GM23338 (cell line): ENCODE results near the gene CZIB. TPM values are rescaled to one million over a fixed set of nuclear protein-coding genes. Genes with fewer than 3 reads are reported as not detected.

ENCODE experiments used
- ATAC-seq: fragments of 200-7000 bp; cut with Tn5 transposase; 3 replicates; pipeline ENCODE4 v1.9.1; 2020
- DNase-seq: peaks from one replicate; pipeline ENCODE4 v3.0.0-alpha.2; 2015; ENCODE audit warnings: low spot score
- H2AFZ ChIP-seq: fragments of 200-600 bp; sonication (generic); 2 replicates; pipeline ENCODE4 v1.8.0; 2016; ENCODE audit warnings: antibody characterized with exemption, mild to moderate bottlenecking, moderate library complexity
- H3F3A ChIP-seq: fragments of 200-600 bp; sonication (generic); replicated peaks from 2 replicates; pipeline ENCODE4 v1.8.0; 2017; ENCODE audit warnings: antibody characterized with exemption, mixed run types, low read depth
- H3K27ac ChIP-seq: fragments of 200-600 bp; sonication (generic); 2 replicates; pipeline ENCODE4 v1.6.1; 2016; ENCODE audit warnings: low read depth
- H3K27me3 ChIP-seq: fragments of 200-600 bp; sonication (generic); 2 replicates; pipeline ENCODE4 v1.8.0; 2016; ENCODE audit warnings: mild to moderate bottlenecking, mixed run types, moderate library complexity; ENCODE audit not compliant: insufficient read depth
- H3K36me3 ChIP-seq: fragments of 200-600 bp; sonication (generic); 2 replicates; pipeline ENCODE4 v1.8.0; 2016; ENCODE audit warnings: mild to moderate bottlenecking; ENCODE audit not compliant: insufficient read depth
- H3K4me1 ChIP-seq: fragments of 200-600 bp; sonication (generic); 2 replicates; pipeline ENCODE4 v1.8.0; 2016; ENCODE audit warnings: mild to moderate bottlenecking, moderate library complexity; ENCODE audit not compliant: insufficient read depth
- H3K4me2 ChIP-seq: fragments of 200-600 bp; sonication (generic); 2 replicates; pipeline ENCODE4 v1.7.1; 2017; ENCODE audit warnings: mixed run types
- H3K4me3 ChIP-seq: fragments of 200-600 bp; sonication (generic); 2 replicates; pipeline ENCODE4 v1.6.1; 2016; ENCODE audit warnings: mixed run types
- H3K79me2 ChIP-seq: fragments of 200-600 bp; sonication (generic); replicated peaks from 2 replicates; pipeline ENCODE4 v1.8.0; 2017; ENCODE audit warnings: mild to moderate bottlenecking; ENCODE audit not compliant: insufficient read depth
- H3K9me2 ChIP-seq: fragments of 200-600 bp; sonication (generic); 2 replicates; pipeline ENCODE4 v1.8.0; 2017; ENCODE audit not compliant: insufficient read depth
- H4K20me1 ChIP-seq: fragments of 200-600 bp; sonication (generic); replicated peaks from 2 replicates; pipeline ENCODE4 v1.8.0; 2017; ENCODE audit warnings: mild to moderate bottlenecking; ENCODE audit not compliant: insufficient read depth
- H3K27ac Mint-ChIP-seq: 2 replicates; pipeline ENCODE4 v1.8.0; 2020; ENCODE audit warnings: inconsistent platforms, mild to moderate bottlenecking, moderate library complexity, mixed read lengths
- H3K27me3 Mint-ChIP-seq: 3 replicates; pipeline ENCODE4 v1.8.0; 2022; ENCODE audit warnings: low read depth, mild to moderate bottlenecking, moderate library complexity, mixed read lengths, inconsistent platforms; ENCODE audit not compliant: insufficient read depth, poor library complexity
- H3K36me3 Mint-ChIP-seq: 3 replicates; pipeline ENCODE4 v1.8.0; 2021; ENCODE audit warnings: low read depth, mild to moderate bottlenecking, inconsistent platforms, moderate library complexity, mixed read lengths
- H3K4me1 Mint-ChIP-seq: 3 replicates; pipeline ENCODE4 v1.8.0; 2020; ENCODE audit warnings: mild to moderate bottlenecking, inconsistent platforms, mixed read lengths
- H3K4me3 Mint-ChIP-seq: 3 replicates; pipeline ENCODE4 v1.8.0; 2021; ENCODE audit warnings: moderate library complexity, mild to moderate bottlenecking, inconsistent platforms, mixed read lengths
- H3K9me3 Mint-ChIP-seq: 3 replicates; pipeline ENCODE4 v1.8.0; 2020; ENCODE audit warnings: moderate library complexity, mild to moderate bottlenecking, inconsistent platforms, mixed read lengths
- CREB1 ChIP-seq: fragments of 250-450 bp; sonication (Bioruptor Pico); IDR thresholded peaks from 2 replicates; pipeline ENCODE4 v1.5.0; 2020; ENCODE audit warnings: low read depth, mild to moderate bottlenecking, moderate library complexity
- EZH2phosphoT487 ChIP-seq: fragments of 200-600 bp; sonication (generic); IDR thresholded peaks from one replicate; pipeline ENCODE4 v1.8.1; 2018; ENCODE audit warnings: antibody characterized with exemption; ENCODE audit not compliant: unreplicated experiment
- NANOG ChIP-seq: IDR thresholded peaks from 2 replicates; pipeline ENCODE4 v1.6.1; 2016; ENCODE audit warnings: antibody characterized with exemption, borderline replicate concordance
- POLR2AphosphoS5 ChIP-seq: IDR thresholded peaks from 2 replicates; pipeline ENCODE4 v1.6.1; 2016; ENCODE audit warnings: antibody characterized with exemption, low read depth
- STAT1 ChIP-seq: IDR thresholded peaks from one replicate; pipeline ENCODE4 v1.6.1; 2016; ENCODE audit warnings: antibody characterized with exemption; ENCODE audit not compliant: unreplicated experiment
- ZNF331 ChIP-seq: fragments of 250-450 bp; sonication (Bioruptor Pico); IDR thresholded peaks from 2 replicates; pipeline ENCODE4 v1.5.0; 2020; ENCODE audit warnings: low read depth, mild to moderate bottlenecking, moderate library complexity
- polyA plus RNA-seq: library from polyadenylated mRNA; unstranded; fragments of >200 nt; fragmentation: Nextera tagmentation; extraction: Ambion mirVana; gene quantifications from 2 replicates; pipeline ENCODE4 v1.2.1, GENCODE V29; 2016
- total RNA-seq: library from RNA; depleted of rRNA; stranded (reverse); fragments of >200 nt; shearing (Covaris generic); gene quantifications from 2 replicates; pipeline ENCODE4 v1.2.3, GENCODE V29; 2014
- TF ChIP-seq, protein P1 (sequence below): fragments of 250-450 bp; sonication (Bioruptor Pico); IDR thresholded peaks from 2 replicates; pipeline ENCODE4 v1.5.0; 2020; ENCODE audit warnings: mild to moderate bottlenecking, moderate library complexity
- TF ChIP-seq, protein P2 (sequence below): IDR thresholded peaks from one replicate; pipeline ENCODE4 v1.6.1; 2018; ENCODE audit warnings: antibody characterized with exemption; ENCODE audit not compliant: unreplicated experiment

CZIB gene
- total and polyA plus RNA-seq, 2 experiments from 2014 or later = 59.8 to 84.1 TPM

DNA sequence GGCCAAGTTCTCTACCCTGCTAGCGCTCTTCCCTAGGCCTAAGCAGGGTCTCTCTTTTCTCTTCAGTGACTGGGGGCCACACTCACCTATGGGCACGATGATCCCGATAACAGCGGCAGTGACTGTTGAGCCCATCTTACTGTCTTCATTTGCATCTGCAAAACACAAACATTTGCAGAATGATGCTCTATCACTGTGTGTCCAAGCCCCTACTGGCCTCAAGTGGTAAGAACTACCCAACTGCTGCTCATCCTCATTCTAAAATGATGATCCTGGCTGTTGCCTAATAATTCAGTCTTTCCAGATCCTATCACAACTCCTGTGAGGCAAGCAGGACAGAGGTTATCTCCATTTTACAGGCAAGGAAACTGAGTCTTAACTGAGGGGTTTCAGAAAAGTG, 34.6 kb upstream of the CZIB start (continued):
- TF ChIP-seq ZNF331 (no peak), POLR2AphosphoS5 (no peak), NANOG (no peak), EZH2phosphoT487 (no peak)
- TF ChIP-seq, protein P1, sequence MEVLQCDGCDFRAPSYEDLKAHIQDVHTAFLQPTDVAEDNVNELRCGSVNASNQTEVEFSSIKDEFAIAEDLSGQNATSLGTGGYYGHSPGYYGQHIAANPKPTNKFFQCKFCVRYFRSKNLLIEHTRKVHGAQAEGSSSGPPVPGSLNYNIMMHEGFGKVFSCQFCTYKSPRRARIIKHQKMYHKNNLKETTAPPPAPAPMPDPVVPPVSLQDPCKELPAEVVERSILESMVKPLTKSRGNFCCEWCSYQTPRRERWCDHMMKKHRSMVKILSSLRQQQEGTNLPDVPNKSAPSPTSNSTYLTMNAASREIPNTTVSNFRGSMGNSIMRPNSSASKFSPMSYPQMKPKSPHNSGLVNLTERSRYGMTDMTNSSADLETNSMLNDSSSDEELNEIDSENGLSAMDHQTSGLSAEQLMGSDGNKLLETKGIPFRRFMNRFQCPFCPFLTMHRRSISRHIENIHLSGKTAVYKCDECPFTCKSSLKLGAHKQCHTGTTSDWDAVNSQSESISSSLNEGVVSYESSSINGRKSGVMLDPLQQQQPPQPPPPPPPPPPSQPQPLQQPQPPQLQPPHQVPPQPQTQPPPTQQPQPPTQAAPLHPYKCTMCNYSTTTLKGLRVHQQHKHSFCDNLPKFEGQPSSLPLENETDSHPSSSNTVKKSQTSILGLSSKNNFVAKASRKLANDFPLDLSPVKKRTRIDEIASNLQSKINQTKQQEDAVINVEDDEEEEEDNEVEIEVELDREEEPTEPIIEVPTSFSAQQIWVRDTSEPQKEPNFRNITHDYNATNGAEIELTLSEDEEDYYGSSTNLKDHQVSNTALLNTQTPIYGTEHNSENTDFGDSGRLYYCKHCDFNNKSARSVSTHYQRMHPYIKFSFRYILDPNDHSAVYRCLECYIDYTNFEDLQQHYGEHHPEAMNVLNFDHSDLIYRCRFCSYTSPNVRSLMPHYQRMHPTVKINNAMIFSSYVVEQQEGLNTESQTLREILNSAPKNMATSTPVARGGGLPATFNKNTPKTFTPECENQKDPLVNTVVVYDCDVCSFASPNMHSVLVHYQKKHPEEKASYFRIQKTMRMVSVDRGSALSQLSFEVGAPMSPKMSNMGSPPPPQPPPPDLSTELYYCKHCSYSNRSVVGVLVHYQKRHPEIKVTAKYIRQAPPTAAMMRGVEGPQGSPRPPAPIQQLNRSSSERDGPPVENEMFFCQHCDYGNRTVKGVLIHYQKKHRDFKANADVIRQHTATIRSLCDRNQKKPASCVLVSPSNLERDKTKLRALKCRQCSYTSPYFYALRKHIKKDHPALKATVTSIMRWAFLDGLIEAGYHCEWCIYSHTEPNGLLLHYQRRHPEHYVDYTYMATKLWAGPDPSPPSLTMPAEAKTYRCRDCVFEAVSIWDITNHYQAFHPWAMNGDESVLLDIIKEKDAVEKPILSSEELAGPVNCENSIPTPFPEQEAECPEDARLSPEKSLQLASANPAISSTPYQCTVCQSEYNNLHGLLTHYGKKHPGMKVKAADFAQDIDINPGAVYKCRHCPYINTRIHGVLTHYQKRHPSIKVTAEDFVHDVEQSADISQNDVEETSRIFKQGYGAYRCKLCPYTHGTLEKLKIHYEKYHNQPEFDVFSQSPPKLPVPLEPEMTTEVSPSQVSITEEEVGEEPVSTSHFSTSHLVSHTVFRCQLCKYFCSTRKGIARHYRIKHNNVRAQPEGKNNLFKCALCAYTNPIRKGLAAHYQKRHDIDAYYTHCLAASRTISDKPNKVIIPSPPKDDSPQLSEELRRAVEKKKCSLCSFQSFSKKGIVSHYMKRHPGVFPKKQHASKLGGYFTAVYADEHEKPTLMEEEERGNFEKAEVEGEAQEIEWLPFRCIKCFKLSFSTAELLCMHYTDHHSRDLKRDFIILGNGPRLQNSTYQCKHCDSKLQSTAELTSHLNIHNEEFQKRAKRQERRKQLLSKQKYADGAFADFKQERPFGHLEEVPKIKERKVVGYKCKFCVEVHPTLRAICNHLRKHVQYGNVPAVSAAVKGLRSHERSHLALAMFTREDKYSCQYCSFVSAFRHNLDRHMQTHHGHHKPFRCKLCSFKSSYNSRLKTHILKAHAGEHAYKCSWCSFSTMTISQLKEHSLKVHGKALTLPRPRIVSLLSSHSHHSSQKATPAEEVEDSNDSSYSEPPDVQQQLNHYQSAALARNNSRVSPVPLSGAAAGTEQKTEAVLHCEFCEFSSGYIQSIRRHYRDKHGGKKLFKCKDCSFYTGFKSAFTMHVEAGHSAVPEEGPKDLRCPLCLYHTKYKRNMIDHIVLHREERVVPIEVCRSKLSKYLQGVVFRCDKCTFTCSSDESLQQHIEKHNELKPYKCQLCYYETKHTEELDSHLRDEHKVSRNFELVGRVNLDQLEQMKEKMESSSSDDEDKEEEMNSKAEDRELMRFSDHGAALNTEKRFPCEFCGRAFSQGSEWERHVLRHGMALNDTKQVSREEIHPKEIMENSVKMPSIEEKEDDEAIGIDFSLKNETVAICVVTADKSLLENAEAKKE = no peak

DNA sequence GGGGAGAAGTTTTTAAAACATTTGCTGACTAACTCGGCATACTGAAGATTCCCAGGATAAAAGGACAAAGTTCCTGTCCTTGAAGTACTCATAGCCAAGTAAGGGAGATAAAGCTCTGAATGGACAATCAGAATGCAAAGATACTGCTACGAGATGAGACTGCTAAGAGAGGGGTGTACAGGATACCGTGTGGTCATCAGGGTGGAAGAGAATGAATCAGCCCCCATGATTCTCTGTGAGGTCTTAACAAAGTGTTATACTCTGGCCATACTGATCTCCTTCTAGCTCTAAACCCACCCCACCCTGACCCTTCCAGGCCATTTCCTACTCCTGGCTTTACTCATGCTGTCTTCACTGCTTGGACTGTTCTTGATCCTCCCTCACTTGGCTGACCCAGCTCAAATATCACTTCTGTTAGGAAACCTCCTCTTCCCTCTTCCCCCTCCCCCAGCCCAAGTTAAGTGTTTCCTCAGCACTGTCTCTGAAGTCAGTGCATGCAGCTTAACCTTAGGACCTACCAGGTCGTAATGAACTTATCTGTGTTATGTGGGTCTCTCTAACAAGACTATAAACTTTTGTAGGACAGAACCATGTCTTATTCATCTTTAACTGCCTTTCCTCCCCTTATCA, 33.7 kb upstream of the CZIB start:
- Histone ChIP-seq H3K4me1 (no peaks in the 10 kb centered on the region), H3K27me3 (no peaks in the 10 kb centered on the region), H3K27ac (no peak overlapping the region), H3K4me2 (no peak overlapping the region), H3F3A (peaks cover 3% of the 10 kb centered on the region), H3K9me2 (no peaks in the 10 kb centered on the region), H4K20me1 (peaks cover 23% of the 10 kb centered on the region), H2AFZ (no peak overlapping the region), H3K36me3 (peaks cover 78% of the 10 kb centered on the region), H3K4me3 (no peak overlapping the region), H3K79me2 (no peaks in the 10 kb centered on the region)
- Mint-ChIP-seq H3K4me3 (no peak overlapping the region), H3K9me3 (no peaks in the 10 kb centered on the region), H3K36me3 (peaks cover 92% of the 10 kb centered on the region), H3K27ac (no peak overlapping the region), H3K27me3 (peaks cover 11% of the 10 kb centered on the region), H3K4me1 (no peaks in the 10 kb centered on the region; the same call in 2 of the 3 replicates)
- DNase-seq (no peak), ATAC-seq (no peak)
- TF ChIP-seq STAT1 = no peak
- TF ChIP-seq CREB1 = no peak
- TF ChIP-seq EZH2phosphoT487 = no peak
- TF ChIP-seq, protein P2, sequence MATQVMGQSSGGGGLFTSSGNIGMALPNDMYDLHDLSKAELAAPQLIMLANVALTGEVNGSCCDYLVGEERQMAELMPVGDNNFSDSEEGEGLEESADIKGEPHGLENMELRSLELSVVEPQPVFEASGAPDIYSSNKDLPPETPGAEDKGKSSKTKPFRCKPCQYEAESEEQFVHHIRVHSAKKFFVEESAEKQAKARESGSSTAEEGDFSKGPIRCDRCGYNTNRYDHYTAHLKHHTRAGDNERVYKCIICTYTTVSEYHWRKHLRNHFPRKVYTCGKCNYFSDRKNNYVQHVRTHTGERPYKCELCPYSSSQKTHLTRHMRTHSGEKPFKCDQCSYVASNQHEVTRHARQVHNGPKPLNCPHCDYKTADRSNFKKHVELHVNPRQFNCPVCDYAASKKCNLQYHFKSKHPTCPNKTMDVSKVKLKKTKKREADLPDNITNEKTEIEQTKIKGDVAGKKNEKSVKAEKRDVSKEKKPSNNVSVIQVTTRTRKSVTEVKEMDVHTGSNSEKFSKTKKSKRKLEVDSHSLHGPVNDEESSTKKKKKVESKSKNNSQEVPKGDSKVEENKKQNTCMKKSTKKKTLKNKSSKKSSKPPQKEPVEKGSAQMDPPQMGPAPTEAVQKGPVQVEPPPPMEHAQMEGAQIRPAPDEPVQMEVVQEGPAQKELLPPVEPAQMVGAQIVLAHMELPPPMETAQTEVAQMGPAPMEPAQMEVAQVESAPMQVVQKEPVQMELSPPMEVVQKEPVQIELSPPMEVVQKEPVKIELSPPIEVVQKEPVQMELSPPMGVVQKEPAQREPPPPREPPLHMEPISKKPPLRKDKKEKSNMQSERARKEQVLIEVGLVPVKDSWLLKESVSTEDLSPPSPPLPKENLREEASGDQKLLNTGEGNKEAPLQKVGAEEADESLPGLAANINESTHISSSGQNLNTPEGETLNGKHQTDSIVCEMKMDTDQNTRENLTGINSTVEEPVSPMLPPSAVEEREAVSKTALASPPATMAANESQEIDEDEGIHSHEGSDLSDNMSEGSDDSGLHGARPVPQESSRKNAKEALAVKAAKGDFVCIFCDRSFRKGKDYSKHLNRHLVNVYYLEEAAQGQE = no peak
- TF ChIP-seq POLR2AphosphoS5 = no peak
